Fibroblast of villous mesenchyme (primary cell): ENCODE results near the gene SGMS1. TPM values are rescaled to one million over a fixed set of nuclear protein-coding genes. Genes with fewer than 3 reads are reported as not detected.
A peak's percentile ranks its signal among the peaks of the same experiment; 100 is the strongest.
"Not testable (repeated sequence)": the region's sequence is repeated elsewhere in the genome, so short reads cannot be mapped to it uniquely, and the experiment has no call there.

Experiments used
- DNase-seq: peaks from one replicate; pipeline ENCODE4 v3.0.0-alpha.2; 2010; ENCODE audit warnings: low read depth
- H3K4me3 ChIP-seq: 2 replicates; pipeline ENCODE4 v1.5.1; 2011; ENCODE audit warnings: low read depth, mild to moderate bottlenecking, low read length
- CTCF ChIP-seq: IDR thresholded peaks from 2 replicates; pipeline ENCODE4 v1.5.1; 2012; ENCODE audit warnings: low read depth, mild to moderate bottlenecking, low read length; ENCODE audit not compliant: insufficient read depth
- total RNA-seq: library from RNA; depleted of rRNA; stranded (reverse); fragments of >200 nt; gene quantifications from 2 replicates; pipeline ENCODE4 v1.2.3, GENCODE V29; 2012

SGMS1 gene
- total RNA-seq, 1 donor, result 57.9 TPM

GRCh38 chr10:50436805-50437204 lies 187.0 kb downstream of the SGMS1 start:
- no peak overlapping the region for H3K4me3 ChIP-seq
- no peak for DNase-seq
- no peak for TF ChIP-seq CTCF

- no peak overlapping the region for H3K4me3 ChIP-seq
- no peak for TF ChIP-seq CTCF
- no peak for DNase-seq
These were observed 191.3 kb downstream of the SGMS1 start for GRCh38 chr10:50432211-50433009.

GRCh38 chr10:50431791-50432190 lies 192.0 kb downstream of the SGMS1 start:
- no peak for DNase-seq

GRCh38 chr10:50431133-50431532 lies 192.6 kb downstream of the SGMS1 start:
- no peak for TF ChIP-seq CTCF
- H3K4me3 ChIP-seq, result no peak overlapping the region

More at GRCh38 chr10:50431791-50432190, 192.0 kb downstream of the SGMS1 start:
- no peak overlapping the region for H3K4me3 ChIP-seq
- no peak for TF ChIP-seq CTCF

GRCh38 chr10:50426485-50426884 lies 197.3 kb downstream of the SGMS1 start:
- H3K4me3 ChIP-seq, result no peak overlapping the region
- TF ChIP-seq CTCF, result no peak
- DNase-seq, result no peak

More at GRCh38 chr10:50431133-50431532, 192.6 kb downstream of the SGMS1 start:
- DNase-seq, result peak; percentile 74

GRCh38 chr10:50425215-50425614 lies 198.5 kb downstream of the SGMS1 start:
- DNase-seq, H3K4me3 ChIP-seq: not testable (repeated sequence)

GRCh38 chr10:50423448-50423847 lies 200.3 kb downstream of the SGMS1 start:
- no peak for DNase-seq
- no peak for TF ChIP-seq CTCF
- no peak overlapping the region for H3K4me3 ChIP-seq
